Fibroblast of the aortic adventitia (primary cell): ENCODE data around the gene GBE1. TPM values are rescaled to one million over a fixed set of nuclear protein-coding genes. Genes with fewer than 3 reads are reported as not detected.

Experiments used
- DNase-seq: peaks from one replicate; pipeline ENCODE4 v3.0.0-alpha.2; 2010; ENCODE audit warnings: low read depth
- H3K4me3 ChIP-seq: 2 replicates; pipeline ENCODE4 v1.5.1; 2011; ENCODE audit warnings: low read depth, mild to moderate bottlenecking, control low read depth, low read length, moderate library complexity
- CTCF ChIP-seq: IDR thresholded peaks from 2 replicates; pipeline ENCODE4 v1.5.1; 2011; ENCODE audit warnings: mild to moderate bottlenecking, low read length, control low read depth, inconsistent platforms; ENCODE audit not compliant: insufficient read depth
- total RNA-seq: library from RNA; depleted of rRNA; stranded (reverse); fragments of >200 nt; gene quantifications from 2 replicates; pipeline ENCODE4 v1.2.3, GENCODE V29; 2012; ENCODE audit warnings: low replicate concordance

The GBE1 gene
- total RNA-seq, 1 donor = 204 TPM

- no peak for TF ChIP-seq CTCF
- DNase-seq = no peak
- H3K4me3 ChIP-seq = no peak overlapping the region
These were observed 48.4 kb downstream of the GBE1 start for GRCh38 chr3:81713031-81713430.

GRCh38 chr3:81709606-81710005, 51.8 kb downstream of the GBE1 start:
- DNase-seq = no peak
- no peak for TF ChIP-seq CTCF
- H3K4me3 ChIP-seq = no peak overlapping the region

GRCh38 chr3:81707996-81708395, 53.4 kb downstream of the GBE1 start:
- no peak overlapping the region for H3K4me3 ChIP-seq
- no peak for TF ChIP-seq CTCF
- DNase-seq = no peak

GRCh38 chr3:81702126-81702525, 59.3 kb downstream of the GBE1 start:
- no peak for TF ChIP-seq CTCF
- no peak for DNase-seq
- no peak overlapping the region for H3K4me3 ChIP-seq

GRCh38 chr3:81699536-81700320, 61.7 kb downstream of the GBE1 start:
- H3K4me3 ChIP-seq = no peak overlapping the region
- peak; percentile 17 for DNase-seq
- no peak for TF ChIP-seq CTCF

GRCh38 chr3:81696090-81696489, 65.4 kb downstream of the GBE1 start:
- DNase-seq = no peak
- no peak overlapping the region for H3K4me3 ChIP-seq
- no peak for TF ChIP-seq CTCF

GRCh38 chr3:81695302-81695701, 66.1 kb downstream of the GBE1 start:
- no peak overlapping the region for H3K4me3 ChIP-seq
- TF ChIP-seq CTCF = no peak
- no peak for DNase-seq
